Cerebellar cortex (tissue), 1 donor: Measurements from ENCODE around the gene OR10J1.
"Not testable (repeated sequence)": the region's sequence is repeated elsewhere in the genome, so short reads cannot be mapped to it uniquely, and the experiment has no call there.

ENCODE experiments used
- DNase-seq: peaks from one replicate; pipeline ENCODE4 v3.0.0-alpha.2; 2015; ENCODE audit warnings: low spot score

Gene OR10J1

GRCh38 chr1:159439422-159439821 is at the start of gene OR10J1:
OR10J1 (plus strand) TSS chr1:159439722; CDS start chr1:159439792, 70 bp downstream.
- no peak for DNase-seq

GRCh38 chr1:159406821-159407220 is 32.7 kb upstream of the OR10J1 start:
- DNase-seq, result no peak

GRCh38 chr1:159408862-159409400 is 30.6 kb upstream of the OR10J1 start:
- DNase-seq, result no peak

- DNase-seq, result no peak
These were observed 17.7 kb upstream of the OR10J1 start for GRCh38 chr1:159421821-159422220.

- DNase-seq, result no peak
These were observed 11.0 kb upstream of the OR10J1 start for GRCh38 chr1:159428536-159428935.

GRCh38 chr1:159429074-159429861 is 10.3 kb upstream of the OR10J1 start:
- DNase-seq, result no peak

- no peak for DNase-seq
These were observed 8.5 kb upstream of the OR10J1 start for GRCh38 chr1:159430985-159431384.

- DNase-seq, result no peak
These were observed 7.6 kb upstream of the OR10J1 start, which contains the start of gene OR10J4 for GRCh38 chr1:159431904-159432303. OR10J4 (plus strand) TSS chr1:159432204.

- no peak for DNase-seq
These were observed 3.1 kb upstream of the OR10J1 start for GRCh38 chr1:159436469-159436868.

GRCh38 chr1:159441360-159441759 is 1.8 kb downstream of the OR10J1 start:
- no peak for DNase-seq

GRCh38 chr1:159442428-159442827 is 2.9 kb downstream of the OR10J1 start:
- DNase-seq, result no peak

- DNase-seq, result no peak
These were observed 3.7 kb downstream of the OR10J1 start for GRCh38 chr1:159443066-159443750.

GRCh38 chr1:159444511-159444910 is 5.0 kb downstream of the OR10J1 start:
- DNase-seq, result no peak

GRCh38 chr1:159448181-159448580 is 8.7 kb downstream of the OR10J1 start:
- no peak for DNase-seq

GRCh38 chr1:159449605-159450004 is 10.1 kb downstream of the OR10J1 start:
- DNase-seq, result not testable (repeated sequence)

- DNase-seq, result no peak
These were observed 20.0 kb downstream of the OR10J1 start for GRCh38 chr1:159459551-159459950.

- no peak for DNase-seq
These were observed 25.7 kb downstream of the OR10J1 start for GRCh38 chr1:159465191-159465603.

GRCh38 chr1:159468321-159468720 is 28.8 kb downstream of the OR10J1 start:
- no peak for DNase-seq

- DNase-seq, result no peak
These were observed 30.5 kb downstream of the OR10J1 start for GRCh38 chr1:159469921-159470533.

GRCh38 chr1:159473335-159473734 is 33.8 kb downstream of the OR10J1 start:
- DNase-seq, result no peak

GRCh38 chr1:159474926-159475325 is 35.4 kb downstream of the OR10J1 start:
- DNase-seq, result no peak

GRCh38 chr1:159483501-159483900 is 44.0 kb downstream of the OR10J1 start:
- no peak for DNase-seq
